SK-N-SH treated with all-trans-retinoic acid at 6 μM for 48 hours (cell line): ENCODE measurements around the gene TSPAN10.

Experiments used
- ATAC-seq: fragments of 200-7000 bp; cut with Tn5 transposase; 3 replicates; pipeline ENCODE4 v1.9.1; 2020; ENCODE audit warnings: mild to moderate bottlenecking, moderate library complexity
- BACH2 ChIP-seq: fragments of 250-450 bp; sonication (Bioruptor Pico); IDR thresholded peaks from 2 replicates; pipeline ENCODE4 v1.9.0; 2021; ENCODE audit warnings: mild to moderate bottlenecking, borderline replicate concordance
- CREB5 ChIP-seq: fragments of 250-450 bp; sonication (Bioruptor Pico); IDR thresholded peaks from 2 replicates; pipeline ENCODE4 v1.5.1; 2020; ENCODE audit warnings: low read depth, mild to moderate bottlenecking, moderate library complexity
- CSDC2 ChIP-seq: fragments of 250-450 bp; sonication (Bioruptor Pico); IDR thresholded peaks from 2 replicates; pipeline ENCODE4 v1.5.0; 2020; ENCODE audit warnings: mild to moderate bottlenecking, moderate library complexity
- CSRNP3 ChIP-seq: fragments of 250-450 bp; sonication (Bioruptor Pico); IDR thresholded peaks from 2 replicates; pipeline ENCODE4 v1.5.1; 2021; ENCODE audit warnings: mild to moderate bottlenecking, moderate library complexity
- ESRRG ChIP-seq: fragments of 250-450 bp; sonication (Bioruptor Pico); IDR thresholded peaks from 2 replicates; pipeline ENCODE4 v1.6.1; 2021; ENCODE audit warnings: mild to moderate bottlenecking
- ISL1 ChIP-seq: fragments of 250-450 bp; sonication (Bioruptor Pico); IDR thresholded peaks from 2 replicates; pipeline ENCODE4 v2.1.2; 2022; ENCODE audit warnings: mild to moderate bottlenecking, moderate library complexity
- OSR1 ChIP-seq: fragments of 250-450 bp; sonication (Bioruptor Pico); IDR thresholded peaks from 2 replicates; pipeline ENCODE4 v1.8.0; 2022; ENCODE audit warnings: moderate library complexity, mild to moderate bottlenecking, inconsistent platforms
- POU6F1 ChIP-seq: fragments of 250-450 bp; sonication (Bioruptor Pico); IDR thresholded peaks from 2 replicates; pipeline ENCODE4 v1.8.0; 2021; ENCODE audit warnings: low read depth, mild to moderate bottlenecking, moderate library complexity, borderline replicate concordance
- PPARA ChIP-seq: fragments of 250-450 bp; sonication (Bioruptor Pico); IDR thresholded peaks from 2 replicates; pipeline ENCODE4 v1.5.0; 2020; ENCODE audit warnings: mild to moderate bottlenecking, borderline replicate concordance
- RARB ChIP-seq: fragments of 250-450 bp; sonication (Bioruptor Pico); IDR thresholded peaks from 2 replicates; pipeline ENCODE4 v1.8.0; 2021; ENCODE audit warnings: mild to moderate bottlenecking, moderate library complexity
- SNAI2 ChIP-seq: fragments of 250-450 bp; sonication (Bioruptor Pico); IDR thresholded peaks from 2 replicates; pipeline ENCODE4 v1.5.0; 2020; ENCODE audit warnings: mild to moderate bottlenecking, moderate library complexity
- TCF4 ChIP-seq: fragments of 250-450 bp; sonication (Bioruptor Pico); IDR thresholded peaks from 2 replicates; pipeline ENCODE4 v1.8.0; 2021; ENCODE audit warnings: mild to moderate bottlenecking, moderate library complexity, borderline replicate concordance
- TOX ChIP-seq: fragments of 250-450 bp; sonication (Bioruptor Pico); IDR thresholded peaks from 2 replicates; pipeline ENCODE4 v1.8.0; 2021; ENCODE audit warnings: mild to moderate bottlenecking, moderate library complexity, borderline replicate concordance
- TSHZ2 ChIP-seq: fragments of 250-450 bp; sonication (Bioruptor Pico); IDR thresholded peaks from 2 replicates; pipeline ENCODE4 v1.5.0; 2020; ENCODE audit warnings: mild to moderate bottlenecking, moderate library complexity
- ZC3H10 ChIP-seq: fragments of 250-450 bp; sonication (Bioruptor Pico); IDR thresholded peaks from 2 replicates; pipeline ENCODE4 v1.5.1; 2021; ENCODE audit warnings: mild to moderate bottlenecking, moderate library complexity
- ZFP3 ChIP-seq: fragments of 250-450 bp; sonication (Bioruptor Pico); IDR thresholded peaks from 2 replicates; pipeline ENCODE4 v1.5.0; 2020; ENCODE audit warnings: mild to moderate bottlenecking, moderate library complexity
- ZFP30 ChIP-seq: fragments of 450-650 bp; formaldehyde crosslinking; IDR thresholded peaks from 2 replicates; pipeline ENCODE4 v1.5.0; 2022; ENCODE audit warnings: mild to moderate bottlenecking, moderate library complexity
- ZNF565 ChIP-seq: fragments of 450-650 bp; formaldehyde crosslinking; conservative IDR thresholded peaks from 2 replicates; pipeline ENCODE4 v1.5.0; 2020; ENCODE audit warnings: low read depth, mild to moderate bottlenecking, moderate library complexity
- ZNF70 ChIP-seq: fragments of 450-650 bp; formaldehyde crosslinking; IDR thresholded peaks from 2 replicates; pipeline ENCODE4 v1.5.0; 2020; ENCODE audit warnings: mild to moderate bottlenecking, moderate library complexity
- ZNF8 ChIP-seq: fragments of 450-650 bp; formaldehyde crosslinking; IDR thresholded peaks from 2 replicates; pipeline ENCODE4 v1.5.0; 2020; ENCODE audit warnings: mild to moderate bottlenecking, moderate library complexity
- TF ChIP-seq, protein P1 (sequence below): fragments of 250-450 bp; sonication (Bioruptor Pico); IDR thresholded peaks from 2 replicates; pipeline ENCODE4 v1.8.0; 2020; ENCODE audit warnings: mild to moderate bottlenecking, moderate library complexity, borderline replicate concordance

The TSPAN10 gene

GRCh38 chr17:81672954-81673353, 36.0 kb downstream of the TSPAN10 start:
- TF ChIP-seq BACH2 (CRISPR knock-in tag): no peak
- no peak for TF ChIP-seq ZFP3 (CRISPR knock-in tag)
- no peak for TF ChIP-seq CSDC2 (CRISPR knock-in tag)
- no peak for TF ChIP-seq RARB (CRISPR knock-in tag)
- no peak for TF ChIP-seq POU6F1 (CRISPR knock-in tag)
- no peak for TF ChIP-seq ZNF565
- TF ChIP-seq TSHZ2 (CRISPR knock-in tag): no peak
- TF ChIP-seq ZC3H10 (CRISPR knock-in tag): no peak
- TF ChIP-seq, protein P1, sequence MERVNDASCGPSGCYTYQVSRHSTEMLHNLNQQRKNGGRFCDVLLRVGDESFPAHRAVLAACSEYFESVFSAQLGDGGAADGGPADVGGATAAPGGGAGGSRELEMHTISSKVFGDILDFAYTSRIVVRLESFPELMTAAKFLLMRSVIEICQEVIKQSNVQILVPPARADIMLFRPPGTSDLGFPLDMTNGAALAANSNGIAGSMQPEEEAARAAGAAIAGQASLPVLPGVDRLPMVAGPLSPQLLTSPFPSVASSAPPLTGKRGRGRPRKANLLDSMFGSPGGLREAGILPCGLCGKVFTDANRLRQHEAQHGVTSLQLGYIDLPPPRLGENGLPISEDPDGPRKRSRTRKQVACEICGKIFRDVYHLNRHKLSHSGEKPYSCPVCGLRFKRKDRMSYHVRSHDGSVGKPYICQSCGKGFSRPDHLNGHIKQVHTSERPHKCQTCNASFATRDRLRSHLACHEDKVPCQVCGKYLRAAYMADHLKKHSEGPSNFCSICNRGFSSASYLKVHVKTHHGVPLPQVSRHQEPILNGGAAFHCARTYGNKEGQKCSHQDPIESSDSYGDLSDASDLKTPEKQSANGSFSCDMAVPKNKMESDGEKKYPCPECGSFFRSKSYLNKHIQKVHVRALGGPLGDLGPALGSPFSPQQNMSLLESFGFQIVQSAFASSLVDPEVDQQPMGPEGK (CRISPR knock-in tag): no peak
- ATAC-seq: no peak

GRCh38 chr17:81673561-81674258, 36.7 kb downstream of the TSPAN10 start:
- TF ChIP-seq CREB5 (CRISPR knock-in tag) (no peak), OSR1 (CRISPR knock-in tag) (no peak), TOX (CRISPR knock-in tag) (no peak), POU6F1 (CRISPR knock-in tag) (no peak), CSDC2 (CRISPR knock-in tag) (no peak), SNAI2 (CRISPR knock-in tag) (no peak), ZFP30 (CRISPR knock-in tag) (no peak), ESRRG (CRISPR knock-in tag) (no peak), PPARA (CRISPR knock-in tag) (no peak), CSRNP3 (no peak), ISL1 (CRISPR knock-in tag) (no peak), ZNF565 (no peak), ZNF8 (CRISPR knock-in tag) (no peak), BACH2 (CRISPR knock-in tag) (no peak), TCF4 (CRISPR knock-in tag) (no peak), ZNF70 (CRISPR knock-in tag) (no peak)
- TF ChIP-seq, protein P1 (CRISPR knock-in tag): no peak

DNA sequence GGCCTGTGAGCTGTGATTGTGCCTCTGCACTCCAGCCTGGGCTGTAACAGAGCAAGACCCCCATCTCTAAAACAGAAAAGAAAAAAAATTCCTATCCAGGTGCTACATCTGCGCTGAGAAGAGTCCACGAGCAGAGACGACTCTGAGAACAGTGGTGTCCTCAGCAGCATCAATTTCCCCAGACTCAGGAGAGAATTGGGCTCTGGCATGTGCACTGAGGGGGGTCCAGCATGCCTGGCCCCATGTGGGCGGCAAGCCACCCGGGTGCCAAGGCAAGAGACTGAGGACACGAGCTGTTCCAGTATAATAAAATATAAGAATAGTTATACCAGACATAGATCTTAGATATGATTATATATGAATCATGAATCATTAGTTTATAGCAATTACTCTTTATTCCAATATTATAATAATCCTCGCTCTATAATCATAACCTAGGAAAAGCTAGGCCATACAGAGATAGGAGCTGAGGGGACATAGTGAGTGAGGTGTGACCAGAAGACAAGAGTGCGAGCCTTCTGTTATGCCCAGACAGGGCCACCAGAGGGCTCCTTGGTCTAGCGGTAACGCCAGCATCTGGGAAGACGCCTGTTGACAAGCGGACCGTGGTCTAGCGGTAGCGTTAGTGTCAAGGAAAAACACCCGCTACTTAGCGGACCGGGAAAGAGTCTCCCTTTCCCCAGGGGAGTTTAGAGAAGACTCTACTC, 38.7 kb downstream of the TSPAN10 start:
- peak; percentile 50 for ATAC-seq

More at GRCh38 chr17:81673561-81674258, 36.7 kb downstream of the TSPAN10 start:
- ATAC-seq: no peak
